ENCODE data around the gene FBXW5. TPM values are rescaled to one million over a fixed set of nuclear protein-coding genes. Genes with fewer than 3 reads are reported as not detected.

Gene FBXW5
- polyA plus RNA-seq, 1 donor = 41.2 TPM

DNA sequence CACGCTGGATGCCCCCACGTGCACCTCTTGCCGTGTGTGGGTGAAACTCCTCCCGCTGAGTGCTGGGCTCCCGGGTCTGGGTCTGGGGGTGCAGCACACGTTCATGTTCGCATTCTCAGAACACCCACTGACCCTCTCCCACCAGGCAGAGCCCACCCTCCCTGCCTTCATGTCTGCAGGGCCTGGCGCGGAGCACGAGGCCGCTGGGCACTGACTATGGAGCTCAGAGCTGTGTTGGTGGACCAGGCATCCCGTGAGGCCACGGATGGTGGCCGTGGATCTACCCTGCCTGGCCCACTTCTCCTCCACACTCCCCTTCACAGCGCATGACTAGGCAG lies 16.4 kb upstream of the FBXW5 start:
- no peak for DNase-seq (ENCODE audit: low read depth)

DNA sequence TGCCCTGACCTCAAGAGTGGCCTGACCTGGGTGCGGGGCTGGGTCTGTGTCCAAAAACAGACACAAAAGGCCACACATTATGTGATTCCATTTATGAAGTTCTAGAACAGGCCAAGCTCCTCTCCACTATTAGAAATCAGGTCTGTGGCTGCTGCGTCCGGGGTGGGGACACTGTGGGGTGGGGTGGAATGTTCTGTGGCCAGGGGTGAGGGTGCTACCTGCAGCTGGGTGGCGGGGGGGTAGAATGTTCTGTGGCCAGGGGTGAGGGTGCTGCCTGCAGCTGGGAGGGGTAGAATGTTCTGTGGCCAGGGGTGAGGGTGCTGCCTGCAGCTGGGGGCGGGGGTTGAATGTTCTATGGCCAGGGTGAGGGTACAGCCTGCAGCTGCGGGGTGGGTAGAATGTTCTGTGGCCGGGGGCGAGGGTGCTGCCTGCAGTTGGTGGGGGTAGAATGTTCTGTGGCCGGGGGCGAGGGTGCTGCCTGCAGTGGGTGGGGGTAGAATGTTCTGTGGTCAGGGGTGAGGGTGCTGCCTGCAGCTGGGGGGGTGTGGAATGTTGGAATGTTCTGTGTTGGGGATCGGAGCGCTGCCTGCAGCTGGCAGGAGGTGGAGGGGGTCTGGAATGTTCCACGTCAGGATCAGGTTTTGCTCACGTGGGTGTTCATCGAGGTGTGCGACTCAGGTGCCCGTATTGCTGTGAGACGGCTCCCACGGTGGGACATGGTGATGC lies 15.8 kb upstream of the FBXW5 start:
- DNase-seq (ENCODE audit: low read depth) = no peak

DNA sequence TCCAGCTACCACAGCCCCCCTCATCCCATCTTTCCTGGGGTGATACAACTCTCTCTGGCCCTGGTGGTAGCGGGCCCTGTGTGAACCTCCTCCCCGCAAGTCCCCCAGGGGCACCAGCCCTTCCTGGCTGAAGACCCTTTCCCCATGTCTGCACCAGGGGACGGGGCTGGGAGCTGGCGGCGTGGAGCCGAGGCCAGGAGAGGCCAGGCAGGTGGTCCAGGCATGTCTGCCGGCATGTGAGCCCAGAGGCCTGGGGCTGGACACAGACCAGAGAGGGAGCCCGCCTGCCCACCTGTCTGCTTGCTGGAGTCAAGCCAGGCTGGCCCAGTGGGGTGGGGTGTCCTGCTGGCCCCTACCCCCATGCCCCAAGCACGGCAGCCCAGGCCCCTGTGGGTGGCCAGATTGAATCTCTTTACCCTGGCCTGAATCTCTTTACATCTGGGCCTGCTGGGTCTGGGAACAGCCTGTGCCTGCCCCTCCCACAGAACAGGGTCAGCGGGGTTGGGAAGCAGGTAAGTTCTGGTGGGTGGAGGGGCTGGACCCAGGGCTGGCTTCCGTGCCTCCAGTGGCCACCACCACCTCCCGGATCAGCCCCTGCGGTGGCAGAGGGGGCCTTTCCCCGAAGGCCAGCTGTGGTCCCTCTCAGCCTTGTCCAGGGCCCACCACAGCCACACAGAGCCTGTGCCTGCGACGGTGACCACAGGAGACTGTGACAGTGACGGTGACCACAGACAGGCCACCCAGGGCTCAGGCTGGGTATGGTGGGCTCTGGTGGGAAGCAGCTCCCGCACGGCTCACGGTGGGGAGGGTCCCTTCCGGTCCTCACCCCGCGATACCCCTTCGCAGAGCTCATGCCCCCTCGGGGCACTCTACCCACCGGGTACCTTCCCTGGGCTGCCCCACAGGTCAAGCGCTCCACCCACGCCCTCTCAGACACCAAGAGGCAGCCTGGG lies 14.6 kb upstream of the FBXW5 start:
- DNase-seq (ENCODE audit: low read depth) = no peak

DNA sequence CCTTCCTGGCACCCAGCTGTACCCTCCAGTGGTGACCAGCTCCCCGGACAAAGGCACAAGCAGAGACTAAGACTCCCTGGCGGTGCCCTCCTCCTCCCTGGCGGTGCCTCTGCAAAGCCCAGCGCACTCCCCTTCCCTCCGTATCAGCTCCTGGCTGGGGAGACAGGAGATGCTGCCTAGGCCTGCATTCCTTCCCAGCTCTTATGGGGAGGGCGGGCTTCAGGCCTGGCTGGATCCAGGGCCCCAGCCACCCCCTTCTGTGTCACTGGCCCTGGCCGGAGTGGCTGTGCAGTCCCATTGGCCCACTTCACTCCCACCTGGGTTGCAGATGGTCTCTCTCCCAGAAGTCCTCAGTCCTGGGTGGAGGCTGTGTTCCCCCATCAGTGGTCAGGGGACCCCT lies 13.9 kb upstream of the FBXW5 start:
- DNase-seq (ENCODE audit: low read depth) = no peak

DNA sequence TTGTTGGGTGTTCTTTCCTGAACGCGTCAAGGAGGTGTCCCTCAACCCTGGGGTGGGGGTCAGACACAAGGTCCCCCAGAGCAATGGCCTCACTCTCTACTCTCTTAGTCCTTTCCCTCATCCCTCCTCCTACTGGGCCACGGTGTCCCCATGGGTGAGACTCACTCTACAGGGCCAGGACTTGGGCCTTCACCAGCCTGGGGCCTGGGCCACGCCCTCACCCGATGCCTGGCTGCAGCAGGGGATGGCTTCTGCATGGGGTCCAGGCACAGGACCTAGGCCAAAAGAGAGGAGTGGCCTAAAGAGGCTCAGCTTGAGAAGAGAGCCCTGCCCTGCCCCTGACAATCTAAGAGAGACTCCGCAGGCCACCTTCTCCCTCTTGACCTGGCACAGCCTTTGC lies 13.4 kb upstream of the FBXW5 start:
- no peak for DNase-seq (ENCODE audit: low read depth)

DNA sequence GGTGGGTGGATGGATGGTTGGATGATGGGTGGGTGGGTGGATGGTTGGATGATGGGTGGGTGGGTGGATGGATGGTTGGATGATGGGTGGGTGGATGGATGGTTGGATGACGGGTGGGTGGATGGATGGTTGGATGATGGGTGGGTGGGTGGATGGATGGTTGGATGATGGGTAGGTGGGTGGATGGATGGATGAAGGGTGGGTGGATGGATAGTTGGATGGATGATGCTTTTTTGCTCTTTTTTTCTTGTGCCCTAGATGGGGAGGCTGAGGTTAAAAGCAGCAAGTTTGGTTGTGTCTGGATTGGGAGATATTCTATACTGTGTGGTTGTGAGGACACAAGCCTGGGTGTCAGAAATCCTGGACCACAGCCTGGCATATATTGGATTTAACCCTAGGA lies 12.9 kb upstream of the FBXW5 start:
- DNase-seq (ENCODE audit: low read depth) = no peak

DNA sequence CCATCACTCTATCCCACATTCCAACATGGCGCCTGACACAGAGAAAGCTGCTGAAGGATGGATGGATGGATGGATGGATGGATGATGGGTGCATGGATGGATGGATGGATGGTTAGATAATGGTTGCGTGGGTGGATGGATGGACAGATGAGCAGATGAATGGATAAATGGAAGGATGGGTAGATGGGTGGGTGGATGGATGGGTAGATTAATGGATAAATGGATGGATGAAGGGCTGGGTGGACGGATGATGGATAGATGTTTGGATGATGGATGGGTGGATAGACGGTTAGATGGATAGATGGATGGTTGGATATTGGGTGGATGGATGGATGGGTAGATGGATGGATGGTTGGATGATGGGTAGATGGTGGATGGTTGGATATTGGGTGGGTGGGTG lies 12.1 kb upstream of the FBXW5 start:
- no peak for DNase-seq (ENCODE audit: low read depth)

DNA sequence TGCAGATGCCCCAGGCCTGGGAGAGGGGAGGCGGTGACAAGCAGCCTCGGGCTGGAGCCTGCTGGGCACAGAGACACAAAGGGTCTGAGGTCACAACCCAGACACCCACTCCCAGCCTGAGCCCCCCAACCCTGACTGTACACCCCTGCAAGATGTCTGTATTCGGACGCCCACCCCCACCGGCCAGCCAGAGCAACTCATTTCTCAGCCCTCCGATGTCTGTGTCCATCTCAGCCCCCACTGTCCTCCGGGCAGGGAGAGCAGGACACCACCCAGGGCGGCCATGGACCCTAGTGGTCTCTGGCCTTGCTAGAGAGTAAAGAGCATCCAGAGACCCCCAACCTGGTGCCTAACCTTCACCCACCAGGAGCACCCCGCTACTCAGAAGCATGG lies 11.4 kb upstream of the FBXW5 start:
- DNase-seq (ENCODE audit: low read depth) = no peak

DNA sequence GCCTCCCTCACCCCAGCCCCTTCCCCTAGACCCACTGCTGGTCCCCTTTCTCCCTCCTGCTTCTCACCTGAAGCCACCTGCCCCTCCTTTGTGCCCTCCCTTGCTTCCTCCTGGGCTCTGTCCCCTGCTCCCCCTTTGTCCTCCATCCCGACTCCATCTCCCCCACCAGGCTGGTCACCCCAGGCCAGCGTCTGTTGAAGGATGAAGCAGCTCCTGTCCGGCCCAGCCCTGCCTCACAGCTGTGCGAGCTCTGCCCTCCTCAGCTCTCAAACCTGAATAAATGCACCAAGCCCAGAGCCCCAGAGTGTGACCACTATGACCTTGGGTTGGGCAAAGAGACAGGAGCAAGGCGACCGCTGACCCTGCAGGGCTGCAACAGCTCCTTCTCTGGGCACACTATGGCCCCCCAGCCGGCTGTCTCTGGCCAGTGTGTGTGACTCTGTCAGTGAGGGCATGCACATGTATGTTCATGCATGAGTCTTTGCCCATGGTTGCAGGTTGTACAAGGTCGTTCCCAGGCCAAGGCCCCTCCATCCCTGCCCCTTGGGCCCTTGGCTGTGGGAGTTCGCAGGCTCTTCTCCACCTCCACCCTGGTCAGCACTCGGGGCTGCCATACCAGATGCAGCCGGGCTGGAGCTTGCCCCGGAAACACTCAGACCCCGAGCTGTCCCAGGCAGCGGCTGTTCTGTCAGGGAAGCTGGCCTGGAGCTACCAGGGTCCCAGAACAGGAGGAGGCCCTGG lies 10.8 kb upstream of the FBXW5 start:
- no peak for DNase-seq (ENCODE audit: low read depth)

DNA sequence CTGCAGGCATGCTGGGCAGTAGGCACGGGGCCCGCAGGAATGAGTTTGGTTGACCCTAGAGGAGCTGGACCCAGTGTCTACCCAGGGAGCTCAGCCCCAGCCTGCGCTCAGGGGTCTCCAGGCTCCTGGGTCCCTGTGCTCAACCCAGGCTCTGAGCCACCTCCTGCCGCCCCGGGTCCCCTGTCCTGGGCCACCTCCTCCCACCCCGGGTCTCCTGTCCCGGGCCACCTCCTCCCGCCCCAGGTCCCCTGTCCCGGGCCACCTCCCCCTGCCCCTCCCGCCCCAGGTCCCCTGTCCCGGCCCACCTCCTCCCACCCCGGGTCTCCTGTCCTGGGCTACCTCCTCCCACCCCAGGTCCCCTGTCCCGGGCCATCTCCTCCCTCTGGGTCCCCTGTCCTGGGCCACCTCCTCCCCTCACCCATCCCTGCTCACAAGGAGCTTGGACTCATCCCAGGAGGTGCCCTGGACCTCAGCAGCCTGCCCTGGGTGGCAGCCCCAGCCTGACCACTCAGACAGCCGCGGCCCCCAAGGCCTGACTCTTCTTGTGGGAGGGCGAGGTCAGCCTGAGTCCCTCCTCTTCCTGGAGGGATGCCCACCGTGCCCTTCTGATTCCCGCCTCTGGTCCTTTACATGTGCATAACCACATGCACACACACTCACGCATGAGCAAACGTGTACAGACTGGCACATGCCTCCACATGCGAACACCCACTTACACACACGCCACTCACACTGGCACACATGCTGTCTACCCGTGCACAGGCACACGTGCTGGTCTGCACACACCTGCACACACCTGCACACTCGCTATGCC lies 9.9 kb upstream of the FBXW5 start:
- no peak for DNase-seq (ENCODE audit: low read depth)

DNA sequence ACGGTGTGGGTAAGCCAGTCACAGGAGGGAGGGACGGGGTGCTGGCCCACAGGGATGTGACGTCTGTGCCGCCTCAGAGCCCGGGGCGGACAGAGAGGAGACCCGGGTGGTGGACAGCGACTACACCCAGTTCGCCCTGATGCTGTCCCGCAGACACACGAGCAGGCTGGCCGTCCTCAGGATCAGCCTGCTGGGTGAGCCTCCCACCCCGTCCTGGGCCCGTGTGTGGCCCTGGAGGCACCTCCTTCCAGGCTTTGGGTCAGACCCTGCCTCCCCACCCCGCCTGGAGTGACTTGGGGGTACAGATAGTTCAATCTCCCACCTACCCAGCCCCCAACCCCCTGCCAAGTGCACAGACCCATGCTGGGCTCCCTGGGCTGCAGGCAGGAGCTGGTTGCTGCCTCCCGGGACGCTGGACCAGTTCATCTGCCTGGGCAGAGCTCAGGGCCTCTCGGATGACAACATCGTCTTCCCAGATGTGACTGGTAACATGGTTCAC lies 9.3 kb upstream of the FBXW5 start:
- DNase-seq (ENCODE audit: low read depth) = no peak

DNA sequence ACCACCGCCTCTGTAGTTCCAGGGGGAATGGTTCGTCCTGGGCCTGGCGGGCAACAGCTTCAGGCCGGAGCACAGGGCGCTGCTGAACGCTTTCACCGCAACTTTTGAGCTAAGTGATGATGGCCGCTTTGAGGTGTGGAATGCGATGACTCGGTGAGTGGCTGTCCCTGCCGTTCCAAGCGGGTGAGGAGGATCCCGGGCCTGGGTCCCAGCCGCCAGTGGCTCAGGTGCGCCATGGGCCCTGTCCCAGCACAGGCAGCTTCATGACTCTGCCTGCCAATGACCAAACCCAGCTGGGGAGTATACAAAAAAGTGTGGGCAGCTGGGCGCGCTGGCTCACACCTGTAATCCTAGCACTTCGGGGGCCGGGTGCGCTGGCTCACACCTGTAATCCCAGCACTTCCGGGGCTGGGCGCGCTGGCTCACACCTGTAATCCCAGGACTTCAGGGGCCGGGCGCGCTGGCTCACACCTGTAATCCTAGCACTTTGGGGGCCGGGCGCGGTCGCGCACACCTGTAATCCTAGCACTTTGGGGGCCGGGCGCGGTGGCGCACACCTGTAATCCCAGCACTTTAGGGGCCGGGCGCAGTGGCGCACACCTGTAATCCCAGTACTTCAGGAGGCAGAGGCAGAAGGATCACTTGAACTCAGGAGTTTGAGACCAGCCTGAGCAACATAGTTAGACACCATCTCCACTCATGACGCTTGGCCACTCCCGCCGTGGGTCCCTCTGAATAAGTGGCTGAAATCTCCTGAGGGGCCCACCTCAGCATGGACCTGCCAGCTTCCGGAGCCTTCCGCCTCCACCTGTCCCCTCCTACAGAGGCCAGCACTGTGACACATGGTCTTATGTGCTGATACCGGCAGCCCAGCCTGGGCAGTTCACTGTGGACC lies 8.6 kb upstream of the FBXW5 start:
- DNase-seq (ENCODE audit: low read depth) = no peak

DNA sequence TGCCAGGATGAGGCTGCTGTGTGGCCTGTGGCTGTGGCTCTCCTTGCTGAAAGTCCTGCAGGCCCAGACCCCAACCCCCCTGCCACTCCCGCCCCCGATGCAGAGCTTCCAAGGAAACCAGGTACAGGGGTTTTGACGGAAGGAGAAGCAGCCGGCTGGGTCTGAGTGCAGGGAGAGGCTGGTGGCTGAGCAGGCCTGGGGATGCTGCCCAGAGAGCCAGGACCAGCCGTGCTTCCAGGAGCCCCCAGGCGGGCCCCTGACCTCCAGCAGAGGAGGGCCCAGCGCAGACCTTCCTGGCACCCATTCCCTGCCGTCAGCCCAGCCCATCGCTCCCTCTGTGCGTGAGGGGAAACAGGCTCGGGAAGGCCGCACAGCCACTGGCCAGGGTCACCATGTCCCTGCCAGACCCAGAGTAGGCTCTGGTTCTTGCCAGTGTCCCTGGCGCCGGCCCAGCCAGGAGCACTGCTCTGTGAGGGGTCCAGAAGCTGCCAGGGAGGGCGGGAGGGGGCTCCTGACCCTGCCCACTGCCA lies 7.8 kb upstream of the FBXW5 start:
- no peak for DNase-seq (ENCODE audit: low read depth)

DNA sequence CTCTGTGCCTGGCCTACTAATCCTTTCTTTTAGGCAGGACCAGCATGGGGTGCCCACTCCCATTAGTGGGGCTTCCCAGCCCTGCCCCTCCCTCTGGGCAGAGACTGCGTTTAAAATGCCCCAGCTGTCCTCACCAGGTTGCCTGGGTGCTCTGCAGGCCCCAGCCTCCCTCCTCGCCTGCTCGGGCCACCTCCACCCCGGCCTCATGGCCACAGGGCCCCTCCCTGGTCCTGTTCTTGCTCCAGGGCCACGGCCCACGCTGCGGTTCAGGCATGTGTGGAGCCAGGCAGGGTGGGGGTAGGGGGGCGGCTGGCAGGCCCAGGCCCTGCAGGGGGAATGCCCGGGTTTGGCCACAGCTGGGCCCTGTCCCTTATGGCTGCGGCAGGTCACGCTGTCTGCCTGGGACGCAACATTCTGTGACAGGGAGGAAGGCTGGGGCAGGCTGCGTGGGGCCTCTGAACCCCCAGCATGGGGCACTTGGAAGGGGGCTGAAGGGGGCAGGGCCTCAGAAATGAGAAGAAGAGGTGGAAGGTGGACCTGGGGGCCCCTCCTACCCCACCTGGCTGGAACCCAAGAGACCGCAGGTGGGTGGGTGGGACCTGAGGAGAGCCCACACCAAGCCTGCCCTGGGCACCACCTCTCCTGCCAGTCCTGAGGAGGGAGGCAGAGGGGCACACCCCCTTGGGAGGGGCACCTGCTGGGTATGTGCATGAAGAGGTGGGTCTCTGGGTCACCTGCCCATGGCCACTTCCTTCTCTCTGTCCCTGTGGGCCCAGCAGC lies 7.2 kb upstream of the FBXW5 start, which contains the start of gene LCN12:
TSS of gene LCN12 (plus strand) at position 733 of the 780 bp plus-strand sequence. CDS start 55 bp downstream, outside the sequence.
- DNase-seq (ENCODE audit: low read depth) = no peak

DNA sequence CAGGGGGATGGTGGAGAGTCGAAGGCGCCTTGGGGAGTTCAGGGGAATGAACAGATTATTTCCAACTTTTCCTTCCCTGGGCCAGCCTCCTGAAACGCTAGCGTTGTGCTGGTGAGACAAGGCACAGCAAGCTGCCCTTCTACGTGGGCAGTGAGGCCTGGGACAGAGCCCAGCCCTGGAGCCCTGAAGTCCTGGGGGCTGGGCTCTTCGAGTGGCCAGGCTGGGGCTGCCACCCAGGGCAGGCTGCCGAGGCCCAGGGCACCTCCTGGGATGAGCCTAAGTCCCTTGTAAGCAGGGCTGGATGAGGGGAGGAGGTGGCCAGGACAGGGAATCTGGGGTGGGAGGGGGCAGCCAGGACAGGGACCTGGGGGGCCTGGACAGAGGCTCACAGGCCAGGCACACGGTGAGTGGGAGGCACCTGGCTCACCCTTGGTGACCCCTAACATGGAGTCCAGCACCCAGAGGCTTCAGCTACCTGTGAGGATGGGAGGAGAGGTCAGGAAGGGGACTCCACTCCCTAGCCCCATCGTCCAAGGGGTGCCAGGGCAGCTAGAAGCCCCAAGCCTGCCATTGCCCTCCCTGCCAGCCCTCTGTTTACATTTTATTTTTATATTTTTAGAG lies 6.2 kb upstream of the FBXW5 start:
- no peak for DNase-seq (ENCODE audit: low read depth)

DNA sequence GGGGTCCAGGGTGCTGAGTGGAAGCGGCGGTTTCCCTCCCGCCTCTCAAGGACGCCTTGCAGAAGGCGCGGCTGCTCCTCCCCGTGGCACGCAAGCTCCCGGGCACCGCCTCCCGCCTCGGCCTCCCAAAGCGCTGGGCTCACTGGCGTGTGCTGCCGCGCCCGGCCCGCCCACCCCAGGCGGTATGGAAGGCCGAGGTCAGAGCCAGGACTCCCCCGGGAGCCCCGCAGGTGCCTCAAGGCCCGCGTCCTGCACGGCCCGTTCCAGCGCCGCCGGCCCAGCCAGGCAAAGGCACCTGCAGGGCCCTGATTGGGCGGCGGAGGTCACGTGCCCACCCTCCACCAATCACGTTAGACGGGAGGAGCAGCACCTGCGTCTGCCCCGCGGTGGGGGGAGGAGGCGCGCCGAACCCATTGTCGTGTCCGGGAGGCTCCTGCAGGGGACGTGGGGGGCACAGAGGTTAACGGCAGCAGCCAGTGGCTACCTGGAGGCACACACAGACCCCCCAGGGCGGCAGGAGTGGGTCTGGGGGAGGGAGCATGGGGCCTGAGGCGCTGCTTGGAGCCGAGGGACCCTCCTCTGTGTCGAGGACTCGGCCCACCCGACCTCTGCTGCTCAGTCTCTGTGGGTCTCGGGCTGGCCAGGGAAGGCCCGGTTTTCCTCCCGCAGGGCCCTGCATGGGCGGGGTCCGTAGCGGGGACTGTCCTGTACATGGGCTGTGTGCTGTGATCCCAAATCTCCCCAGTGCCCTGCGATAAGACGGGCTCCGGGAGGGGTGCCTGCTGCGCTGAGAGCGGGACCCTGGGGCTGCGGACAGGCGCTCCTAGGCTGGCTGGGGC lies 5.5 kb upstream of the FBXW5 start:
- DNase-seq (ENCODE audit: low read depth) = no peak

DNA sequence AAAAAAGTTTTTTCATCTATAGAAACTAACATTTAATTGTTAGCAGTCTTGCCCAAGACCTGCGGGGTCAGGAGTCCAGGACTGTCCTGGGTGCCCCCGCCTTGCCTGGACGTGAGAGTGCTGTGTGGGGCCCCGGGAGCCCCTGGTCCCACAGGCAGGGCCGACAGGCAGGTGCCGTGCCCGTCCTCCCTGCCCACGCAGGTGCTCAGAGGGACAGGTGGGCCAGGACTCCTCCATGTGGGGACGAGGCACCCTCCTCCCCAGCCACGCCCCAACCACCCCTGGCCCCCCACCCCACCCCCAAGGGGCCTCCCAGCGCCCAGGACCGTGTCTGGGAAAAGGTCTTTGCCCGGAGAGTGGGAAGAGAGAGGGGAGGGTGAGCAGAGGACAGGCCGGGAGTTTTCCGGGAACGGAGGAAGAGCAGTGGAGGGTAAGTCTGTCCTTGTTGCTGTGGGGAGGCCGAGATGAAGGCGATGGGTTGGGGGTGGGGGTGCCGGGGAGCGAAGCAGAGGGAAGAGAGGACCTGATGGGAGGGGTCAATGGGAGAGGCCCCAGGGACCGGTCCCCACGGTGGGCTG lies 4.8 kb upstream of the FBXW5 start:
- no peak for DNase-seq (ENCODE audit: low read depth)

Data from forelimb muscle (tissue), 1 donor.